NB4 (cell line): ENCODE results near the gene RPL36.

Experiments used
- DNase-seq: peaks from one replicate; pipeline ENCODE4 v3.0.0; 2010; ENCODE audit warnings: low read depth
- H3K4me3 ChIP-seq: one replicate; pipeline ENCODE4 v1.5.1; 2011; ENCODE audit warnings: mild to moderate bottlenecking, low read depth, low read length, moderate library complexity
- MYC ChIP-seq: IDR thresholded peaks from 2 replicates; pipeline ENCODE4 v1.6.1; 2011; ENCODE audit warnings: low read depth, low read length
- POLR2A ChIP-seq: IDR thresholded peaks from 2 replicates; pipeline ENCODE4 v1.6.1; 2011; ENCODE audit warnings: mild to moderate bottlenecking; ENCODE audit not compliant: insufficient read length; ENCODE audit errors: extremely low read depth
- TF ChIP-seq, protein P1 (sequence below): IDR thresholded peaks from one replicate; pipeline ENCODE4 v1.5.1; 2012; ENCODE audit warnings: low read depth, low read length
- TF ChIP-seq, protein P2 (sequence below): IDR thresholded peaks from 2 replicates; pipeline ENCODE4 v1.6.1; 2011; ENCODE audit warnings: low read depth, low read length

The RPL36 gene

DNA sequence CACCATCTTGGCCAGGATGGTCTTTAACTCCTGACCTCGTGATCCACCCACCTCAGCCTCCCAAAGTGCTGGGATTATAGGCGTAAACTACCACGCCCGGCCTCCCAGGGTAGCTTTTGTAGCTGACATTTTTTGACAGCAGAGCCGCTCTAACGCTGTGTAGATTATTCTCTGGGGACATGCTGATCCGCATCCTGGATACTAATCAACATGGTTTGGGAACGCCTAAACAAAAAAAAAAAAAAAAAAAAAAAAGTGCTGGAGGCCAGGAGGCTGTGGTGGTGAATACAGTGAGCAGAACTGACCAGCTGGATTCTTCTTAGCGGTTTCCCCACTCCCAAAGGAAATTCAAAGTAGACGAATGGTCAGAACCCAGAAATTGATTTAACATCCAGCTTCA is 24.7 kb downstream of the RPL36 start:
- TF ChIP-seq MYC: no peak
- TF ChIP-seq, protein P1, sequence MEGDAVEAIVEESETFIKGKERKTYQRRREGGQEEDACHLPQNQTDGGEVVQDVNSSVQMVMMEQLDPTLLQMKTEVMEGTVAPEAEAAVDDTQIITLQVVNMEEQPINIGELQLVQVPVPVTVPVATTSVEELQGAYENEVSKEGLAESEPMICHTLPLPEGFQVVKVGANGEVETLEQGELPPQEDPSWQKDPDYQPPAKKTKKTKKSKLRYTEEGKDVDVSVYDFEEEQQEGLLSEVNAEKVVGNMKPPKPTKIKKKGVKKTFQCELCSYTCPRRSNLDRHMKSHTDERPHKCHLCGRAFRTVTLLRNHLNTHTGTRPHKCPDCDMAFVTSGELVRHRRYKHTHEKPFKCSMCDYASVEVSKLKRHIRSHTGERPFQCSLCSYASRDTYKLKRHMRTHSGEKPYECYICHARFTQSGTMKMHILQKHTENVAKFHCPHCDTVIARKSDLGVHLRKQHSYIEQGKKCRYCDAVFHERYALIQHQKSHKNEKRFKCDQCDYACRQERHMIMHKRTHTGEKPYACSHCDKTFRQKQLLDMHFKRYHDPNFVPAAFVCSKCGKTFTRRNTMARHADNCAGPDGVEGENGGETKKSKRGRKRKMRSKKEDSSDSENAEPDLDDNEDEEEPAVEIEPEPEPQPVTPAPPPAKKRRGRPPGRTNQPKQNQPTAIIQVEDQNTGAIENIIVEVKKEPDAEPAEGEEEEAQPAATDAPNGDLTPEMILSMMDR: no peak
- TF ChIP-seq POLR2A: no peak
- TF ChIP-seq, protein P2, sequence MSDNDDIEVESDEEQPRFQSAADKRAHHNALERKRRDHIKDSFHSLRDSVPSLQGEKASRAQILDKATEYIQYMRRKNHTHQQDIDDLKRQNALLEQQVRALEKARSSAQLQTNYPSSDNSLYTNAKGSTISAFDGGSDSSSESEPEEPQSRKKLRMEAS: no peak
- no peak for DNase-seq
- H3K4me3 ChIP-seq: no peak overlapping the region

DNA sequence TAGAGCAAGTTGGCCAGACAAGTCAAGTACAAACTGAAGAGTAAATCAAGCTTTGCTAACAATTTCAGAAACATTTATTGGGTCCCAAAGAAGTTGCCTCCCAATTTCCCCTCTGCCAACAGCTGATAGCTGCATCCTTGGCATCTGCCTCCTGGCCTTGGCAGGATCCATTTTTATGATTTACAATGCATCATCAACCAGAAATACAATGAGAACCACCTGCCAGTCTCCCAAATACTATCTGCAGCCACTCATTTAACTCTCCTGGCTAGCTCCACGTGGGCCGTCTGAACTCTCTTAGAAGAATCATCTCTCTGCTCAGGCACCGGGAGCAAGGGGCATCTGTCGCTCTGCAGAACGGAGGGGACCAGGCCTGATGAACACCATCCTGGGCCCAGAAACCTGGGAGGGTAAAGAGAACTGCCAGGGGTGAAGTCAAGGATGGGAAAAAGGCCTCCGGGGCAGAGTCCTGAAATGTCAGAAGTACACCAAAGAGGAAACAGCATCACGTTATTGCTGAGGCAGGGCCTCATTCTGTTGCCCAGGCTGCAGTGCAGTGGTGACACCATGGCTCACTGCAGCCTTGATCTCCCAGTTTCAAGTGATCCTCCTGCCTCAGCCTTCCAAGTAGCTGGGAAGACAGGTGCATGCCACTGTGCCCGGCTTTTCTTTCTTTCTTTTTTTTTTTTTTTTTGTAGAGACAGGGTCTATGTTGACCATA is 27.3 kb downstream of the RPL36 start:
- no peak for DNase-seq
- TF ChIP-seq, protein P2: no peak
- peak overlapping the region; percentile 90 for H3K4me3 ChIP-seq

GRCh38 chr19:5718037-5718578 is 28.0 kb downstream of the RPL36 start:
- TF ChIP-seq, protein P2: no peak
- TF ChIP-seq, protein P1: no peak
- TF ChIP-seq POLR2A: no peak
- TF ChIP-seq MYC: no peak
- DNase-seq: peak; percentile 20
- peak overlapping the region; percentile 90 for H3K4me3 ChIP-seq

DNA sequence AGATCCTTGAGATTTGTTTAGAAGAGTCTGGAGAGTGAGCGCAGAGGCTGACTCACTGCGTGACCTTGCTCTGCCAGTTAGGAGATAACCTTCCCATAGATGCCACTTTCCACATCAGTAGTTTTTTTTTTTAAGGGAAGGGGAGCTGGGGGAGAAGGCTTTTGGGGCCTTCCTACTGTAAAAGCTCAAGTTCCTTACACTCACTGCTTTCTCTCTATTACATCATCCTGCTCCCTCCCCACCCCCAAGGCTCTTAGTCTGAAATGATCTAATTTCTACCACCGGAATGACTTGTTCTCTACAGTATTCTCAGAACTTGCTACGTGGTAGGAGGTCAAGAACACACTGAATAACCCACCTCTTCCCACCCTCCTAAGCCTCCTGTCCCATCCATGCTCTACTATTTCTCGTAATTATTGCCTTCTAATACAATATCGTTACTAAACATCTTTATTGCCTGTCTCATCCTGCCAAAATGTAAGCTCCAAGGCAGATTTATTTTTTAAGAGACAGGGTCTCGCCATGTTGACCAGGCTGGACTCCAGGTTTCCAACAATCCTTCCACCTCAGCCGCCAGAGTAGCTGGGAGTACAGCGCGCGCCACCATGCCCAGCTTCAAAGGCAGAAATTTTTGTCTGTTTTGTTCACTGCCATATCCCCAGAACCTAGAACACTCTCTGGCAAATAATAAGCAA is 28.6 kb downstream of the RPL36 start:
- TF ChIP-seq MYC (peak; percentile 14; the same call in 1 of the 2 replicates), POLR2A (peak; percentile 36)
- TF ChIP-seq, protein P2: no peak
- TF ChIP-seq, protein P1: no peak
- H3K4me3 ChIP-seq: peak overlapping the region; percentile 90
- DNase-seq: peak; percentile 77

- peak overlapping the region; percentile 90 for H3K4me3 ChIP-seq
- peak; percentile 38 for DNase-seq
- TF ChIP-seq, protein P1: no peak
- TF ChIP-seq, protein P2: 0 out of 2 replicates have a peak, but pooled peaks have one; percentile 12
These were observed 29.3 kb downstream of the RPL36 start for GRCh38 chr19:5719274-5719960.
